Measurements from ENCODE around the gene SGCA.

- no peak for TF ChIP-seq CTCF (conservative IDR thresholded peaks at IDR 0.05)
- no peak for TF ChIP-seq EZH2 (IDR thresholded peaks at IDR 0.05; ENCODE audit: low read depth)
These were observed 37.3 kb downstream of the SGCA start for GRCh38 chr17:50203086-50203485.

All from PC-9 (cell line).